NCI-H1694 (cell line): Measurements from ENCODE around the gene TMEM132D.

Experiments
- DNase-seq: peaks from one replicate; lab custom pipeline; 2025; lab: John Stamatoyannopoulos, UW

Gene TMEM132D

GRCh38 chr12:129659961-129660622 is 243.7 kb downstream of the TMEM132D start:
- DNase-seq = no peak

- DNase-seq = no peak
These were observed 246.6 kb downstream of the TMEM132D start for GRCh38 chr12:129657179-129657578.

- no peak for DNase-seq
These were observed 251.9 kb downstream of the TMEM132D start for GRCh38 chr12:129651951-129652350.

- DNase-seq = no peak
These were observed 261.9 kb downstream of the TMEM132D start for GRCh38 chr12:129641926-129642325.

- DNase-seq = no peak
These were observed 268.7 kb downstream of the TMEM132D start for GRCh38 chr12:129635021-129635685.

- no peak for DNase-seq
These were observed 272.5 kb downstream of the TMEM132D start for GRCh38 chr12:129631316-129631715.

GRCh38 chr12:129629901-129630300 is 273.9 kb downstream of the TMEM132D start:
- DNase-seq = no peak

DNA sequence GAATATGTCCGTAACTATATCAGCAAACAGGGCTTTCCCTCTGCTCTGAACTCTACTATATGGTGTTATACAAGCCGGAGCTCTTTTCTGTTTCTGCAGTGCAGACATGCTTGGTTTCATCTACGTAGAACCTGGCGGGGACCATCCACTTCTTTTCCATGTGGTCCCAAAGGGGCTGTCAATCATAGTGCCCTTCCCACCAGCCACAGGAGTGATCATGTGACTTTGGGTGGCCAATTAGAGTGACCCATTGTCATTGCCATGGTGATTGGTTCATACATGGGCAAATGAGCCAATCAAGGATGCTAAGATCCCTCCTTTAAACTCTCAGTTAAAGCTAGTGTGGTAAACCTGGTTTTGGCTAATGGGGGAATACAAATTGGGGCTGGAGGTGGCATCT is 281.3 kb downstream of the TMEM132D start:
- no peak for DNase-seq

GRCh38 chr12:129619271-129619670 is 284.6 kb downstream of the TMEM132D start:
- DNase-seq = no peak

- DNase-seq = no peak
These were observed 286.0 kb downstream of the TMEM132D start for GRCh38 chr12:129617849-129618248.

- DNase-seq = no peak
These were observed 288.8 kb downstream of the TMEM132D start for GRCh38 chr12:129615001-129615400.

DNA sequence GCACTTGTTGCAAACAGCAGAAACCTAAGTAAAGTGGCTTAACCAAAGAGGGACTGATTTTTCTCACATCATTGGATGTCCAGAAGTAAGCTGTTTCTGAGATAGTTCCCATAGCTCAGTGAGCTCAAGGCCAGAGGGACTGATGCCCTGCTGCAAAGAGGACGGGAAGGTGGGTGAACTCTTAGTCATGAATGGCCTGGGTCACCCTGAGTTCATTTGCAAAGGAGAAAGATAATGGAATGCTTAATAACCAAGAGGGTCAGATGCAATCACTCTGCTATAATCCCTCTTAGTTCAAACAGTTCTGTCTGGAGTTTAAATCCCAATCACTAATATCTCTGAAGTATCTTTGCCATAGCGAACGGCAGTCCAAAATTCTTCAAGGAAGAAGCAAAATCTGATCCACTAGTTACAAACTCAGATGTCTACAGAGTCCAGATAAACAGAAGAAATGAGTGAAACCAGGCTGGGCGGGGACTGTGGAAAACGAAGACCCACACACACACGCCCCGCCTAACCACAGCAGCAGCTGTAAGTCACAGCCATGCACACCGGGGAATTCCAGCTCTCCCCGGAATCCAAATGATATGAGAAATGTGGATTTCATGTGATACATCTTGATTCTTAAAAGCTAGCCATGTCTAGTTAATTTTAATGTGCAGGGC is 289.5 kb downstream of the TMEM132D start:
- no peak for DNase-seq

DNA sequence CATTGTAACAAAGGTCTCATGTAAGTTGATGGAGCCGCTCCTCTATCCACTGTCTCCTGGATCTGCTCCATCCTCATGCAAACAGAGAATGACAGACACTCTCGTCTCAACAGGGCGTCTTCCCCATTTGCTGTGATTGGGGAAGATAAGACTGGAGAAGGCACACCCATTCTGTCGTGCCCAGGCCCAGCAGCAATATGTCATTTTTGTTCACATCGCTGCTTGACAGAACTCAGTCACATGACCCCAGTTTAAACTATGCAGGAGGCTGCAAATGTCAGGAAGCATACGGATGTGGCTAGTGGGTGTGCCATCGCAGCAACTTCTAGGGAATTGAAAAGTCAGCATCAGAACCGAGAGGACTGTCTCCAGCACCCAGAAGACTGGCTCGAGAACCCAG is 290.5 kb downstream of the TMEM132D start:
- DNase-seq = no peak

GRCh38 chr12:129610601-129611120 is 293.2 kb downstream of the TMEM132D start:
- no peak for DNase-seq

GRCh38 chr12:129607756-129608155 is 296.1 kb downstream of the TMEM132D start:
- DNase-seq = no peak

DNA sequence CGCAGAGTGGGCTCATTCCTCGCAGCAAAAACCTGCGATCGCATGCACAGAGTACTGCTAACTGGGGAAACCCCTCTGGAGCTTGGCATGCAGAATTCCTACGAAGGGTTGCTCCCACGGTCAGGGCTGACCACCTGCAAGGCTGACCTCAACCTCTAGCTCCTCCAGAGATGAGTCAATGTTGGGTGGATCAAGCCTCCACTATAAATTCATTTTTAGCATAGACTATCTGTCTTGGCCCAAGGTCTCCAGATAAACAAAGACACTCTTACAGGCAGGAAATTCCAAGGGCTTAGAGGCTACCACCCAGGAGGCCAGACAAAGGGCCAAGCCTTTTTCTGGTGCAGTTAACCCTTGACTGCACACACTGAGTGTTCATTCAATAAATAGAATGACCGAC is 296.5 kb downstream of the TMEM132D start:
- DNase-seq = no peak

GRCh38 chr12:129606239-129606638 is 297.6 kb downstream of the TMEM132D start:
- DNase-seq = no peak

GRCh38 chr12:129605666-129606065 is 298.2 kb downstream of the TMEM132D start:
- DNase-seq = no peak

GRCh38 chr12:129604506-129604905 is 299.3 kb downstream of the TMEM132D start:
- no peak for DNase-seq

DNA sequence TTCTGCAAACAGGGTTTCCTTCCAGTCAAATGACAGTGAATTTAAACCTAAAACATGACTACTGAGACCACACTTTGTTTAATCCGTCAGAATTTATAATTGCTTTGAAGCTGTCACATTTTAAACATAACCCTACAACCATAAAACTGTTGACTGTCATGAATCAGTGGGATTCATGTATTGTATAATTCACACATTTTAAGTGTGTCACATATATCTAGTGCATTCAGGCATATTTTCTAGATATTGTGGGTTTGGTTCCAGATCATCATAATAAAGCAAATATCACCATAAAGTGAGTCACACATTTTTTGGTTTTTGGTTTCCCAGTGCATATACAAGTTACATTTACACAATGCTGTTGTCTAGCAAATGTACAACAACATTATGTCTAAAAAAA is 304.4 kb downstream of the TMEM132D start:
- no peak for DNase-seq

GRCh38 chr12:129594098-129594497 is 309.7 kb downstream of the TMEM132D start:
- DNase-seq = no peak

DNA sequence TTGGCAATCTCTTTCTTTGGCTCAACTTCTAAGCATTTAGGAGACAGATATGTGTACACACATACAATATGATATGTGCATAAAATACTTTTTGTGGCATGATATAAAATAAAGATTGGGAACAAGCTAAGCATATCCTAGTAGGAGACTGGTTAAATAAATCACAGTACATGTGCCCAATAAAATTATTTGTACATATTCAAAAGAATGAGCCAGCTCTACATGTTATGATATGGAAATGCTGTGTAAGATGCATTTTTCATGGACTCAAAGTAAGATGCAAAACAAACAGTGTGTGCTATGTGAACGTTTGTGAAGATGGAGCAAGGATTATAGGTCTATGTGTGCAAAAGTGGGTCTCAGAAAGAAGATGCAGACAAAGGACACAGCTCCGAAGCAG is 311.4 kb downstream of the TMEM132D start:
- no peak for DNase-seq

DNA sequence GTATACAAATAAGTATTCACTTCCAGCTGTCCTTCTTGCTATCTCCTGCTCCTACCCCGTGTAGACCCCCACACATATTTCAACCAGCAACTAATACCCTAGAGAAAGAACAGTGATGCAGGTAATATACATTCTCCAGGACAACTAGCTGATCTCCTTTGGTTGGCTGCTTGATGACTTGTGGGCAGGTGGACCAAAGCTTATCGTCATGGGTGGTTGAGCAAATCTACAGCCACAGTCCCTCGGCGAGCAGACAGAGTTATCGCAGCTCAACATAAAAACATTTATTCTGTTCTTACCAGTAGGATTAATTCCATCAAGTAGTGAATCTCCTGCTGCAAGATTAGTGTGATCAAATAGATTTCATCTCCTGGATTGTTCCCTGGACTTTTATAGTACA is 314.3 kb downstream of the TMEM132D start:
- no peak for DNase-seq
